Measurements from ENCODE around the gene UBE3A.

UBE3A gene

GRCh38 chr15:25333049-25333448 lies 105.8 kb downstream of the UBE3A start:
- no peak for DNase-seq (ENCODE audit: low spot score)
- no peak for FAIRE-seq

DNA sequence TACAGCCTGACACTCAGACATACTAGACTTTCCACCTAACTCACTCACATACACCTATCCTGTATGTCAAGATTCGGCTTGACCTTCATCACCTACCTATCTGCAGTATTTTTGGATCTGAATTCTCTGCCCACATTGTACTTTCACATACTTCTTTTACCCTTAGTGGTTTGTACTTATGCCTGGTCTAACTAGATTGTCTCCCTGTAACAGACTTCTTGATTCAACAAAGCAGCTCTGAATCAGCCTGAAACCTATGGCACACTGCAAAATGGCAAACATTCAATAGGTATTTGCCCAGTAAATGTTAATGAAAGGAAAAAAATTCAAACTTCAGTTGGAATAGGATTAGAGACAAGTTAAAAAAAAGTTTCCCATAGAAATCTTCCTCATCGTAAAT lies 106.5 kb downstream of the UBE3A start:
- FAIRE-seq (no peak), DNase-seq (ENCODE audit: low spot score) (no peak)

DNA sequence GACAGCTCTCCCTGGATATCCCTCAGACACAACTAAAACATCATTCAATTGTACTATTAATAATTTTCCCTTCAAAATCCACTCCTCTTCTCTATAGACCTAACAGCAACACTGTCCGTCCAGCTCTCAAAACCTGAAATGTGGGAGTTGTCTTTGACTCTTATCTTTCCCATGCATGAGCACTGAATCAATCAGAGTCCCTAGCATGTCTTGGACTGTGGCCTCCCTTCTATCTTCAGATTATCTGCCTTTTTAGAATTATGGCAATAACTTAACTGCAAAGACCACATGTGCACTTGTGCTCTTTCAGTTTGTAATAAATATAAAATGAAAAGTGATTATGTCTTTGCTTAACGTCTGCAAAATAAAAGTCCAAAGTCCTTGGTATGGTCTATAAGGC lies 107.0 kb downstream of the UBE3A start:
- DNase-seq (ENCODE audit: low spot score) (no peak), FAIRE-seq (no peak)

DNA sequence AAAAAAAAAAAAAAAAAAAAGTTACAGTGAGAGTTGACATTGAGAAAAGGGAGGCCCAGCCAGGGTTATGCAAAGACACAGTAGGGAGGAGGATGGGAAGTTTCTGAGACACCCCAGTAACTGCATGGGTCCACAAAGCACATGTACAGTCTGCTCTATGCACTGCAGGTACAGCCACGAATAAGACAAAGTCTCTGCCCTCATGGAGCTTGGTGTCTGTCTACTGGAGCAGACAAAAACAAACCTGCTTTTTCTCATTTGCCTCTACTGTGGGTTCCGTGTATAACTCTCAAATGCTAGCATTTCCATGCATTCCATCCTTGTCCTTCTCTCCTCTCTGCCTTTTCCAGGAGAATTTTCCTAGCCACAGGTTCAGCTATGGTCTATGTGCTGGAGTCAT lies 107.4 kb downstream of the UBE3A start:
- no peak for FAIRE-seq
- DNase-seq (ENCODE audit: low spot score) = no peak

DNA sequence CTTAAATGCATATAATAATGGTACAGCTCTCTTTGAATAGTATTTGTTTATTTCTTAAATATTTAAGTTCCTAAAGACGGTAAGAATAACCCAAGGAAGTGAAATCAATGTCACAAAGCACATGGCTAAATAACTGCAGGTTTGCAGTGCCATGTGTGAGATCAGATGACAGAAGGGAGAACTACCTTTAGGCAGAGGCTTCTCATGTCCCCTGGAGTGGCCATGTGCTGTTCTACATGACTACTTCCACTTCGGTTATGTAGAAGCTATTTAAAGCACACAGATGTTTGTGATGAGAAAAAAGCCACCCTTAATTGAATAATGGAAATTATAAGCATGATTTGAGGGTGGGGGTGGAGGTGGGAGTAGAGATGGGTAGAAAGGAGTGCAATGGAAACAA lies 109.1 kb downstream of the UBE3A start:
- no peak for FAIRE-seq

DNA sequence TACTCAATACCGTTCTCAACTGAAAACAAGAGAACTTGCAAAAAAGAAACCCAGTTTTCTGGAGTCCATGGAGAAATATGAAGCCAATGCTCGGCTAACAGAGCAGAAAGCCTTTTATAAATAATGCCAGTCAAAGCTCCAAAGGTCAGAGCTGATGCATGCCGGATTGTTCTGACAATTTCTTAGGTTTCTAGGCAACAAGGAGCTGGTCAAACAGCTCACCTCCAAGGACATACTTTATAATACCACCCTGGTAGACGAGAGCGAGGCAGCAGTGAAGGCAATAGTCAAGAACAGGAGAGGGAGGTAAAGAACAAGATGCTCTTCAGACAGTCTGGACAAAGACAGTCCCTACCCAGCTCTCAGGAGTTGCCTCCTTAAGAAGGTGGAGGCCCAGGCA lies 111.1 kb downstream of the UBE3A start:
- FAIRE-seq = no peak
- no peak for DNase-seq (ENCODE audit: low spot score)

More for the DNA sequence above, 109.1 kb downstream of the UBE3A start:
- DNase-seq (ENCODE audit: low spot score) = no peak

GRCh38 chr15:25325187-25325586 lies 113.6 kb downstream of the UBE3A start:
- FAIRE-seq (no peak), DNase-seq (ENCODE audit: low spot score) (no peak)

- no peak for FAIRE-seq
Observed at GRCh38 chr15:25323420-25323819, 115.4 kb downstream of the UBE3A start.

DNA sequence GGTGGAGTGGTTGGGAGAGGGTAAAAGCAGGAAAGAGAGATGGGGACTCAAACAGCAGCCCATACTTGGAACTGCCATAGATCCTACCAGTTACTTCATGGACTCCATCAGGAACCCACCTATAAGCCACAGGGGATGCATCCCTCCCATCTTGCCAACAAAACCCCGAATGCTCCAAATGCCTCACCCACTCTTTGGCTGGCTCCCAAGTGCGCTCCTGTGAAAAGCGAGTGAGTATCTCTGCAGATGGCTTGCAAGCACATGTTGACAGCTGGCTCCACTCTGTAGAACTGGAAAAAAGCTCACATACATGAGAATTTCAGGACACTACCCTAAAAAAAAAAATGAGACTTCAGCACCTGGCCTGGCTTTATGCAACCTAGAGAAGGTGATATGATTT lies 151.0 kb downstream of the UBE3A start:
- DNase-seq (ENCODE audit: low spot score) (no peak), FAIRE-seq (no peak)

More at GRCh38 chr15:25323420-25323819, 115.4 kb downstream of the UBE3A start:
- no peak for DNase-seq (ENCODE audit: low spot score)

Data from urothelium cell line (cell line).